Heart right ventricle (tissue), 16 donors: Measurements from ENCODE around the gene TEX2. TPM values are rescaled to one million over a fixed set of nuclear protein-coding genes. Genes with fewer than 3 reads are reported as not detected.

Experiments used
- ATAC-seq, 8 donors: fragments of 200-7000 bp; cut with Tn5 transposase; one replicate each; pipeline ENCODE4 v1.9.1; 2020; ENCODE audit warnings: mild to moderate bottlenecking in 8 of 8, moderate library complexity in 8 of 8, moderate number of reproducible peaks in 1 of 8
- DNase-seq, 2 donors: peaks; one replicate each; pipeline ENCODE4 v3.0.0-alpha.2; 2020
- H3K27ac ChIP-seq, 10 donors: fragments of 200-600 bp; sonication (generic) in 2 of 10; one replicate each; pipeline versions ENCODE4 v1.5.0 to v1.8.0; 2020 to 2022; ENCODE audit warnings: mild to moderate bottlenecking in 3 of 10
- H3K27me3 ChIP-seq, 7 donors: fragments of 200-600 bp; one replicate each; pipeline ENCODE4 v1.8.0; 2021 to 2022; ENCODE audit warnings: mild to moderate bottlenecking in 2 of 7
- H3K36me3 ChIP-seq, 9 donors: fragments of 200-600 bp; sonication (generic) in 1 of 9; one replicate each; pipeline versions ENCODE4 v1.5.0 to v1.8.0; 2020 to 2022; ENCODE audit warnings: mild to moderate bottlenecking in 2 of 9
- H3K4me1 ChIP-seq, 9 donors: fragments of 200-600 bp; sonication (generic) in 1 of 9; one replicate each; pipeline versions ENCODE4 v1.5.0 to v1.8.0; 2020 to 2022; ENCODE audit warnings: mild to moderate bottlenecking in 4 of 9
- H3K4me3 ChIP-seq, 10 donors: fragments of 200-600 bp; sonication (generic) in 2 of 10; one replicate each; pipeline versions ENCODE4 v1.5.0 to v1.8.0; 2020 to 2022; ENCODE audit warnings: mild to moderate bottlenecking in 7 of 10, moderate library complexity in 2 of 10
- H3K9me3 ChIP-seq, 11 donors: fragments of 200-600 bp in 10 of 11; sonication (generic) in 2 of 11; one replicate each; pipeline versions ENCODE4 v1.5.0 to v1.8.0; 2013 to 2022; ENCODE audit warnings: mild to moderate bottlenecking in 2 of 11, control low read depth in 1 of 11, moderate library complexity in 1 of 11
- WGBS, 2 donors: extraction: QIAGEN DNeasy Blood & Tissue Kit; methylation state at CpG; one replicate each; pipeline ENCODE4 v1.1.7; 2013; ENCODE audit warnings: inconsistent platforms in 1 of 2; 5-methylcytosine and 5-hydroxymethylcytosine counted together
- intact Hi-C, 10 donors: fragments of 100-400 bp; cut with DNase I; formaldehyde crosslinking; loops; one replicate each; pipeline versions ENCODE4 v1.11.1 to v1.14.2; 2022
- polyA plus RNA-seq, 2 donors: library from polyadenylated mRNA; stranded (reverse); fragments of 200-250 nt; gene quantifications; one replicate each; pipeline ENCODE4 v1.2.3, GENCODE V29; 2013
- total RNA-seq, 10 donors: library from RNA; stranded (reverse); fragmentation: NEBNext Ultra II Directional in 3 of 10; extraction: Animal tissue kit (Norgen Biotek cat#: 25700) in 3 of 10; gene quantifications; one replicate each; pipeline versions ENCODE4 v1.2.1 to v1.2.4, GENCODE V29; 2021 to 2023
- TF ChIP-seq, protein P1 (sequence below), 9 donors: fragments of 200-600 bp; sonication (generic) in 2 of 9; IDR thresholded peaks; one replicate each; pipeline versions ENCODE4 v1.5.0 to v1.8.0; 2021 to 2022; ENCODE audit warnings: antibody characterized with exemption in 9 of 9, mild to moderate bottlenecking in 5 of 9, moderate library complexity in 1 of 9
- donor health status: Arrhythmogenic right ventricular cardiomyopathy.
- donor health status: ischemic (EF 13 %, LVEDD 7.1; RV severe dilation, severe dysfunction).
- donor health status: healthy with polysubstance abuse.
- donor health status: DM: no; HTN: yes; CAD: no.
- donor health status: DM: no; HTN: no; CAD: no.
- donor health status: ischemic (EF 25% LVEDD 6.9; RV normal size, moderate dysfunction).
- donor health status: ischemic (EF 25% LVEDD 5.7; RV mildly dilated, moderate dysfunction).
- donor health status: healthy.
- donor health status: DM: yes; HTN: yes; CAD: no.
- donor health status: Ischemic cardiomyopathy.
- donor health status: ischemic (EF 35%, LVEDD 5.7; RV mildly dilated, moderate dysfunction).
- donor health status: nonischemic (EF 11% LVEDD 7.7; RV severe dilation, severe dysfunction).
- donor health status: DM: yes; HTN: yes; CAD: no.
- donor health status: PGD.
- donor health status: ischemic (EF 29% LVEDD 5.4; RV normal size, mild dysfunction).
- donor health status: nonischemic (EF 23%, LVEDD 6.1; RV moderate dilation, normal function).

TEX2 gene
- total and polyA plus RNA-seq, 12 donors = 15.9 to 60.5 (median 54.5) TPM

DNA sequence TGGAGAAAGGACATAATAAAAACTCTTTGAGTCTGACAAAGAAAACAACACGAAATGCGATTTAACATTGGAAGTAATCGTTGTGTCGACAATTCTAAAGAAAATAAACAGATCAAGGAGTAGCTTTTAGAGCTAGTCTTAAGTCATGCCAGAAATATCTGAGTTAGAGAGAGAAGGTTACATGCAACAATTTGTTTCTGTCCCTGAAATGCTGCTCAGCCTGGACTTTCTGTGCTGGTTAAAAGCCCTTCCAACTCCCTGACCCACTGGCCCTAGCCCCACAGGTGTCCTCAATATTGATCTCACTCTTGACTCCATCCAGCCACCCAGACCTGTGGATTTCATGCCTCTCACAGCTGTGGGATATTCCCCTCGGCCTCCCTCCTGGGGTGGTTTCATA is 33.2 kb upstream of the TEX2 start:
- ATAC-seq = no peak
- intact Hi-C loops = no loop called here
- WGBS, 2 donors = 79 to 83% methylated on average over 5 of the region's 5 CpGs
- H3K4me1 ChIP-seq = no peaks in the 10 kb centered on the region
- H3K4me3 ChIP-seq = no peak overlapping the region
- peaks cover 0 to 6% (median 3%) of the 10 kb centered on the region in 11 donors for H3K9me3 ChIP-seq
- no peak overlapping the region for H3K27ac ChIP-seq
- DNase-seq = no peak
- no peaks in the 10 kb centered on the region for H3K36me3 ChIP-seq
- H3K27me3 ChIP-seq = no peaks in the 10 kb centered on the region
- TF ChIP-seq, protein P1, sequence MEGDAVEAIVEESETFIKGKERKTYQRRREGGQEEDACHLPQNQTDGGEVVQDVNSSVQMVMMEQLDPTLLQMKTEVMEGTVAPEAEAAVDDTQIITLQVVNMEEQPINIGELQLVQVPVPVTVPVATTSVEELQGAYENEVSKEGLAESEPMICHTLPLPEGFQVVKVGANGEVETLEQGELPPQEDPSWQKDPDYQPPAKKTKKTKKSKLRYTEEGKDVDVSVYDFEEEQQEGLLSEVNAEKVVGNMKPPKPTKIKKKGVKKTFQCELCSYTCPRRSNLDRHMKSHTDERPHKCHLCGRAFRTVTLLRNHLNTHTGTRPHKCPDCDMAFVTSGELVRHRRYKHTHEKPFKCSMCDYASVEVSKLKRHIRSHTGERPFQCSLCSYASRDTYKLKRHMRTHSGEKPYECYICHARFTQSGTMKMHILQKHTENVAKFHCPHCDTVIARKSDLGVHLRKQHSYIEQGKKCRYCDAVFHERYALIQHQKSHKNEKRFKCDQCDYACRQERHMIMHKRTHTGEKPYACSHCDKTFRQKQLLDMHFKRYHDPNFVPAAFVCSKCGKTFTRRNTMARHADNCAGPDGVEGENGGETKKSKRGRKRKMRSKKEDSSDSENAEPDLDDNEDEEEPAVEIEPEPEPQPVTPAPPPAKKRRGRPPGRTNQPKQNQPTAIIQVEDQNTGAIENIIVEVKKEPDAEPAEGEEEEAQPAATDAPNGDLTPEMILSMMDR (IDR thresholded peaks at IDR 0.05) = no peak

DNA sequence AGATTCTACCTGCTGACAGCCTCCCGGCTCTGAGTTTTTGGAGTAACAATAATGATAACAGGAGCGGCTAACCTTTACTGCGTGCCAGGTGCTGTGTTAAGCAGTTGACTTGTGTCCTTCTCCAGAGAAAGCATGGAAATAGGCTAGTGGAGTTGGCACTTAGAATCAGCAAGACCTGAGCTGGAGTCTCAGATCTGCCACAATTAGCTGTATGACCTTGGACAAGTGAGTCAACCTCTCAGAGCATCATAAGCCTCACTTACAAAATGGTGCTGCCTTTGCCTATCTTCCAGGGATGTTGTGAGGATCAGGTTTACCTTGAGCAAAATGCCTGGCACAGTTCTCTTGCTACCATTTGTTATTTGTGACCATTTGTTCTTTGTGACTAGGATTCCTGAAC is 32.1 kb upstream of the TEX2 start:
- H3K27me3 ChIP-seq = no peaks in the 10 kb centered on the region
- no peak overlapping the region for H3K4me3 ChIP-seq
- H3K27ac ChIP-seq = no peak overlapping the region
- no peaks in the 10 kb centered on the region for H3K36me3 ChIP-seq
- peaks cover 0 to 3% (median 0%) of the 10 kb centered on the region in 9 donors for H3K4me1 ChIP-seq
- no peak for DNase-seq
- ATAC-seq = no peak
- 95 to 100% methylated on average over 3 of the region's 3 CpGs for WGBS, 2 donors
- intact Hi-C loops = no loop called here
- peaks cover 0 to 10% (median 5%) of the 10 kb centered on the region in 11 donors for H3K9me3 ChIP-seq
- TF ChIP-seq, protein P1 (IDR thresholded peaks at IDR 0.05) = no peak

DNA sequence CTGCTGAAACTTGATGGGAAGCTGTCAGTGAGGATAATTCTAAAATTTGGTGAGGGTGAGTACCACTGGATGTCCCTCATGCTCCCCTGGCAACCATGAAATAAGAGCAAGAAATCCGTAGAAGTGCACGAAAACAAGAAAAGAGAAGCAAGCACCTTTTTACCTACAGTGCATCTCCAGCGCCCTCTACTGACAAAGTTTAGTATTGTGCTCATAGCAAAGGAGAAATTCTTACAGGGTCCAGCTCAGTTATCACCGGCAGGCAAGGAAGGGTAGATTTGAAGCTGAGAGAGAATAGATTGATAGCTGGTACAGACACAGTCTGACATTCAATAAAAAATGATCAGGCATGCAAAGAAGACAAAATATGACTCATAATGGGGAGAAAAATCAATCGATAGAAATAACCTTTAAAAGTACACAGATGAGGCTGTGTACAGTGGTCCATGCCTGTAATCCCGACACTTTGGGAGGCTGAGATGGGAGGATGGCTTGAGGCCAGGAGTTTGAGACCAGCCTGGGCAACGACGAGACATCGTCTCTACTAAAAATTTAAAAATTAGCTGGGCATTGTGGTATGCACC is 28.3 kb upstream of the TEX2 start:
- intact Hi-C loops = no loop called here
- ATAC-seq (no peak), DNase-seq (no peak)
- TF ChIP-seq, protein P1 (IDR thresholded peaks at IDR 0.05) = peak in 2 of 9 donors; percentile 5 to 27
- no peak overlapping the region for H3K27ac ChIP-seq
- no peaks in the 10 kb centered on the region for H3K27me3 ChIP-seq
- H3K4me1 ChIP-seq = peaks cover 0 to 8% (median 4%) of the 10 kb centered on the region in 9 donors
- H3K9me3 ChIP-seq = peaks cover 0 to 10% (median 5%) of the 10 kb centered on the region in 11 donors
- WGBS, 2 donors = 88 to 89% methylated on average over 9 of the region's 9 CpGs
- H3K36me3 ChIP-seq = no peaks in the 10 kb centered on the region
- no peak overlapping the region for H3K4me3 ChIP-seq

DNA sequence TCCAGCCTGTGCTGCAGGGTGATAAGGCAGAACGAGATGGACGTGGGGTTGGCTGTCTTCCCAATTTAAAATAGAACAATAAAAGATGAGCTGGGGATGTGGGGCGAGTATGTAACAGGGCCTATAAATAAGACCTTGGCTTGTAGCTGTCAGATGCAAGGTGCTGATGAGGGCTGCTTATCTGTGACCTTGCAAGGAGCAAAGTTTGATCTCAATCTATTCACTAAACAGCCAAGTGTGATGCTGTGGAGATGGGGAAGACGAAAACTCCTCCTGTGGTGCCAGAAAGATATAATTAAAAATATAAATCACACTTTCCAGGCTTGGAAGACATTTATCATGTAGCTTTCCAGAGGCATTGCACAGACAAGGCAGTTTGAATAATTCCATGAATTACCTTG is 26.7 kb upstream of the TEX2 start:
- TF ChIP-seq, protein P1 (IDR thresholded peaks at IDR 0.05) = no peak
- intact Hi-C loops = loop anchor here in 3 of 10 donors (5.0 to 10.0 kb wide), 4 partner anchors 265 to 1647 kb away; partner anchors contain the start of genes CSHL1 (in 1 of the 3), GH1 (in 1 of the 3) and ICAM2 (in 1 of the 3)
- Histone ChIP-seq H3K4me3 (no peak overlapping the region), H3K27ac (peak overlapping the region in 1 of 10 donors; percentile 39), H3K27me3 (no peaks in the 10 kb centered on the region), H3K36me3 (no peaks in the 10 kb centered on the region), H3K9me3 (peaks cover 0 to 10% (median 5%) of the 10 kb centered on the region in 11 donors), H3K4me1 (peaks cover 0 to 8% (median 4%) of the 10 kb centered on the region in 9 donors)
- DNase-seq (no peak), ATAC-seq (peak in 4 of 8 donors; percentile 30 to 54 (median 36))
- 16 to 22% methylated on average over 4 of the region's 4 CpGs for WGBS, 2 donors
